Osteoblast (primary cell): Measurements from ENCODE around the gene FBXL7. TPM values are rescaled to one million over a fixed set of nuclear protein-coding genes. Genes with fewer than 3 reads are reported as not detected.

ENCODE experiments used
- DNase-seq: peaks from one replicate; pipeline ENCODE4 v3.0.0; 2011; ENCODE audit warnings: low spot score, mixed read lengths; ENCODE audit not compliant: insufficient read length; ENCODE audit errors: missing footprints
- H2AFZ ChIP-seq: 2 replicates; pipeline ENCODE4 v1.6.0; 2011; ENCODE audit warnings: mild to moderate bottlenecking, low read length
- H3K27ac ChIP-seq: 2 replicates; pipeline ENCODE4 v1.5.1; 2011; ENCODE audit warnings: mild to moderate bottlenecking, low read depth, low read length, moderate library complexity
- H3K27me3 ChIP-seq: 2 replicates; pipeline ENCODE4 v1.6.0; 2012; ENCODE audit warnings: mild to moderate bottlenecking, control low read depth, inconsistent platforms, low read length, moderate library complexity; ENCODE audit not compliant: insufficient read depth
- H3K36me3 ChIP-seq: 2 replicates; pipeline ENCODE4 v1.5.1; 2011; ENCODE audit warnings: mild to moderate bottlenecking, low read length, control low read depth, moderate library complexity; ENCODE audit not compliant: insufficient read depth
- H3K4me1 ChIP-seq: 2 replicates; pipeline ENCODE4 v1.5.1; 2011; ENCODE audit warnings: mild to moderate bottlenecking, low read length, control low read depth, moderate library complexity; ENCODE audit not compliant: insufficient read depth
- H3K4me2 ChIP-seq: 2 replicates; pipeline ENCODE4 v1.6.0; 2011; ENCODE audit warnings: mild to moderate bottlenecking, low read length; ENCODE audit not compliant: insufficient read depth
- H3K4me3 ChIP-seq: fragments of 200-600 bp; sonication (generic); 3 replicates; pipeline ENCODE4 v1.5.1; 2012; ENCODE audit warnings: mild to moderate bottlenecking, low read length, inconsistent platforms; ENCODE audit not compliant: insufficient read depth
- H3K79me2 ChIP-seq: 2 replicates; pipeline ENCODE4 v1.6.0; 2012; ENCODE audit warnings: mild to moderate bottlenecking, low read length, control low read depth, inconsistent platforms; ENCODE audit not compliant: insufficient read depth
- H3K9me3 ChIP-seq: 2 replicates; pipeline ENCODE4 v1.5.1; 2011; ENCODE audit warnings: low read depth, low read length, control low read depth
- H4K20me1 ChIP-seq: 2 replicates; pipeline ENCODE4 v1.6.0; 2012; ENCODE audit warnings: mild to moderate bottlenecking, low read length, control low read depth; ENCODE audit not compliant: insufficient read depth
- CTCF ChIP-seq: IDR thresholded peaks from 2 replicates; pipeline ENCODE4 v1.5.1; 2011; ENCODE audit warnings: mild to moderate bottlenecking, low read depth, low read length, moderate library complexity; ENCODE audit errors: extremely low read depth
- total RNA-seq: library from RNA; depleted of rRNA; stranded (reverse); fragments of >200 nt; gene quantifications from 2 replicates; pipeline ENCODE4 v1.2.3, GENCODE V29; 2012

FBXL7 gene
- total RNA-seq, 1 donor: 13.4 TPM

- Histone ChIP-seq H3K4me1 (no peaks in the 10 kb centered on the region), H3K4me2 (no peak overlapping the region), H3K36me3 (no peaks in the 10 kb centered on the region), H3K9me3 (no peaks in the 10 kb centered on the region), H4K20me1 (no peaks in the 10 kb centered on the region), H2AFZ (no peak overlapping the region), H3K4me3 (no peak overlapping the region), H3K27me3 (peaks cover 4% of the 10 kb centered on the region), H3K79me2 (no peaks in the 10 kb centered on the region), H3K27ac (no peak overlapping the region)
- no peak for DNase-seq
- TF ChIP-seq CTCF: no peak
Observed at GRCh38 chr5:15474143-15474719, 25.7 kb upstream of the FBXL7 start.

- Histone ChIP-seq H3K4me3 (no peak overlapping the region), H3K79me2 (no peaks in the 10 kb centered on the region), H4K20me1 (no peaks in the 10 kb centered on the region), H3K27ac (no peak overlapping the region), H2AFZ (no peak overlapping the region), H3K4me2 (no peak overlapping the region), H3K4me1 (no peaks in the 10 kb centered on the region), H3K9me3 (no peaks in the 10 kb centered on the region), H3K27me3 (peaks cover 4% of the 10 kb centered on the region), H3K36me3 (no peaks in the 10 kb centered on the region)
- no peak for DNase-seq
- no peak for TF ChIP-seq CTCF
Observed at GRCh38 chr5:15475367-15475766, 24.6 kb upstream of the FBXL7 start.

- Histone ChIP-seq H3K4me1 (no peaks in the 10 kb centered on the region), H3K27me3 (peaks cover 7% of the 10 kb centered on the region)
Observed at GRCh38 chr5:15476977-15477376, 23.0 kb upstream of the FBXL7 start.

GRCh38 chr5:15480436-15480835, 19.5 kb upstream of the FBXL7 start:
- no peak overlapping the region for H3K27ac ChIP-seq
- no peaks in the 10 kb centered on the region for H3K36me3 ChIP-seq
- H3K4me2 ChIP-seq: no peak overlapping the region
- H3K79me2 ChIP-seq: no peaks in the 10 kb centered on the region
- no peaks in the 10 kb centered on the region for H4K20me1 ChIP-seq
- no peaks in the 10 kb centered on the region for H3K9me3 ChIP-seq
- no peak for DNase-seq
- no peak overlapping the region for H3K4me3 ChIP-seq
- TF ChIP-seq CTCF: no peak
- no peaks in the 10 kb centered on the region for H3K4me1 ChIP-seq
- no peak overlapping the region for H2AFZ ChIP-seq
- H3K27me3 ChIP-seq: peaks cover 11% of the 10 kb centered on the region

More at GRCh38 chr5:15476977-15477376, 23.0 kb upstream of the FBXL7 start:
- TF ChIP-seq CTCF: no peak
- Histone ChIP-seq H3K27ac (no peak overlapping the region), H3K9me3 (no peaks in the 10 kb centered on the region), H3K79me2 (no peaks in the 10 kb centered on the region), H2AFZ (no peak overlapping the region), H3K4me3 (no peak overlapping the region), H3K36me3 (no peaks in the 10 kb centered on the region), H4K20me1 (no peaks in the 10 kb centered on the region), H3K4me2 (no peak overlapping the region)
- DNase-seq: no peak
